GM19043 (cell line): ENCODE measurements around the gene PDGFD.

Source experiments
- ATAC-seq: cut with Tn5 transposase; IDR thresholded peaks from one replicate; pipeline ENCODE4 v1.9.1; 2021; ENCODE audit warnings: low read depth; ENCODE audit not compliant: unreplicated experiment

PDGFD gene

DNA sequence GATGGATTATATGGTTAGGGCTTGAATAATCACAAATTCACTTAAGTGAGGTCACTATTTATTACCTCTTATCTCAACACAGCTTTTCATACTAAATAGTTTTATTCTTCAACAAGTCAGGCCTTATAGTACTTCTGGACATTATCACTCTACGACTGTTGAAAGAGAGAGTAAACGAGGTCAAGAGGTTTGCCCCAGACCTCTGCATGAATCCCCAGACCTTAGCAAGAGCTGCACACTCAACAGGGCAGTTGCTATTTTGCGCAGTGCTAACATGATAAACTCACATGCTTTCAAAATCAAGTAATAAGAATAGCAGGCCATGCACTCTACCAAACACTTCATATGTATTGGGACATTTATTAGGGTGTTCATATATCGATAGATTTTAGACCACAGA is 67.0 kb downstream of the PDGFD start:
- no peak for ATAC-seq

DNA sequence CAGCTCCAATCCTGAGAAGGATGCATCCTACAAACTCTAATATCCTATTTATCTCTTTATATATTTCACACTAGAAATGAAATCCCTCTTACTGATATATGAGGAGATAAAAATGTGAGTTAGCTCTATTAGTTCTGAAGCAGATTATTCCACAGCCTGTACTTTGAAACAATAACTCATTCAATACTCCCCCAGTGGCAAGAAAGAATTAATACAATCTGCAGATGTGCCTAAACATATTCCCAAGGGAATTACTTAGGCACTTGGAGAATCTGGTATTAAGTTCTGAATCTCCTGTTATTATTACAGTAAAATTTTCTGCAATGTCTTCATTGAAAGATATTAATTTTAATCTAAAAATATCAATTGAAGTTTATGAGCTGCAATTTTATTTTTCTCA is 68.2 kb downstream of the PDGFD start:
- ATAC-seq, result no peak

DNA sequence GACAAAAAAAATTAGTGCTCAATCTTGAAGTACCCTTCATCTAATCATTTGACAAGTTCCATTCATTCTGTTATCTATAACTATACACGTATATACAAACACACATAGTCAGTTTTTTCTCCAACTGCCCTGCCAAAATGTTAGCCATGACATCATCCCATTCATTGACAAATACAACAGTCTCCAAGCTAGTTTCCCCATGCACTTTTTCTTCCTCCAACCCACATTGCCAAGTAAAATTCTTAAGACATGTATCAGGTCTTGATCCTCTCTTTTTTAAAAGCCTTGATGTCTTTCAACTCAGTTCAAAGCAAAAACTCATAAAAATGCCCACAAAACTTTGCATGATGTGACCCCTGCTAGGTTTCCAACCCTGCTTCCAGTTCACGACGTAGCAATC is 69.4 kb downstream of the PDGFD start:
- ATAC-seq, result no peak

DNA sequence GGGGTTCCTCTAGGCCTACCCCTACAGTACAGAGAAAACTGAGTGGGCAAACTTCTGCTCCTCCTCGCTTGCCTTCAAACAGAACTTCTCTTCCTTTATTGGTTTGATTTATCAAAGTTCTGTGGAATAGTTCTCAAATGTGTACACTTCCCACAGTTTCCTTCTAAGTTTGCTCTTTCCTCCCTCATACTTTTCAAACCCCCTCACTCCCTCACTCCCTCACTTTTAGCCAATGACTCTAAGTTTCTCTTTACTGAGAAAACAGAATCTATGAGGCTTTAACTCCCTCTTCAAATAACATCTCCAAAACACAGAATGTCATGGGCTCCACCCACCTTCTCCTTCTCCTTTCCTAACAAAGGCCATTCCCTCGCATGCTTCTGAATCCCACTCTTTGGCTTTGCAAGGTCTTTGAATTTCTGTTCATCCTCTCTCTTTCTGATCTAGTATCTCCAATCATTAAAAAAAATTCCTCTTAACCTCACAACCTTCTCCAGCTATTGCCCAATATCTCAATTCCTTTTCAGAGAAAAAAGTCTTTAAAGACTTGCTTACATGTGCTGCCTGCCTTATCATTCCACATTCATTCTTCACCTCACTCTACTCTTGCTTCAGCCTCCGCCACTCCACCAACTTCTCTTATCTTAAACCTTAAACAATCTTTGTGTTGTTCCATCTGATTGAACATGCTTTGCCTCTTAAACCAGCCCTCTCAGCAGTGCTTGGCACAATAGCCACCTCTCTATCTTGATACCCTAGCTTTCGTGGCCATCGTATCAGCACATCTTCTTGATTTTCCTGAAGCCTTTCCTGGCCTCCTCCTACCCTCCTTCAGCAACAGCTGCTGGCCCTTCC is 70.3 kb downstream of the PDGFD start:
- ATAC-seq, result no peak

DNA sequence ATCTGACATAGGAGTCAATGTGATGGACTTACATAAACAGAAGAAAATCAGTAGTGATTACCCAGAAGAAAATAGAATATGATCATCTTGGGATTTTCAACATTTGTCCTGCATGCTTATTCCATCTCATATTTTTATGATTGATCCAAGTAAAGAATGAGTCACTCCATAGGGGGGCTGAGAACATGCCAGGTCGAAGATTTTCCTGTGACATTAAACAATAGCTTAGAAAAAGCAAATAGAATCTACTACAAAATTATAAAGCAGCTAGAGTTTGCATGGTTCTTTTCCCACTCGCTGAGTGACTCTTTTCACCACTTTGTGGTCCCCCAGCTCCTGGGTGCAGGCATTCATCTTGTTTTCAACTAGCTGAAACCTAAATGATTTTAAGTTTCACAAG is 71.2 kb downstream of the PDGFD start:
- no peak for ATAC-seq

DNA sequence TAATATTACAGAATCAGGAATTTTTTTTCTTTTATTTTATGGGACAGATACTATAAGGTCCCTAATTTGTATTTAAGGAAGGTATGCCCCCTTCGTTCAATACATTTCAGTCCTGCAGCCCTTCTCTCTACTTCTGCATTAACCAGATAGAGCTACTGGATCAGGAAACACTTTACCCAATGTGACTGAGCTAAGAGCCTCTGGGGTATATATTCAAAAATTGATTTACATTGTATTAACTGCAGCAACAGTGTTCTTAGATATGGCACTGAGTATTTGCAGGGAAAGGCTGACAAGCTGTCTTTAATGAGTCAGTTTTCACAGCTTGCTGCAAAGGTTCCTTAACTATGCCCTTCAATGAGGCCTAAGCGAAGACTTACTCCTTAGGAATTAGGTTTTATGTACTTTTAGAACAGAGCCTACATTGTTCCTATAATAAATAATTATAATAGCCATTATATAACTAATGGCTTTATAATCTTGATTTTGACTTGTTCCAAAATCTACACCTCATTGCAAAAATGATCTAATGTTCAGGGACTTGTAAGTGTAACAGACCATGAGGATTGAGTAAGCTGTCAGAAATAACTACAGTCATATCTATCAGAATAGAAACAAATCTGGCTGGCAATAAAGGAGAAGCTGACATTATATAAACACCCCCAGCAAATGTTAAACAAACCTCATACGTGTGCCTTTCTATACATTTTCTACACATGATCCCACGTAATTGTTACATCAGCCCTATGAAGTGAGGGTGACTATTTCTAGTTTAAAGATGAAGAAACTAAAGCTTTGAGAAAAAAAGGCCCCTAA is 72.5 kb downstream of the PDGFD start:
- no peak for ATAC-seq

DNA sequence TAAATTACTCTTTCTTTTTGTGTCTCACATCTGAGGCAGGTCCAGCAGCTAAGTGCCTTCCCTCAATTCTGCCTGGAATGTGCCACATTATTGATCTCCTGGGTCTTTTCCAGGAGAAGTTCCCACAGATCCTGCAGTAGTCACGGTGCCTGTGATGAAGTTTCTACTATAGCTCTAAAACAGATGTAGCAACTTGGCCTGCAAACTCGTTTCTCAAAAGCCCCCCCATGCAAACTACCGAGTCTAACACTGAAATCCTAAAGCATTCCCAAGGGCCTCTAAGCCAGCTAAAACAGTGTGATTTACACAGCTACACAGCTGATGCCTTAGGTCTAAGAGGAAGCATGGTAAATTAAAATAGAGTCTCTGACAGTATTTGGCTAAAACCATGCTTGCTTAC is 73.2 kb downstream of the PDGFD start:
- no peak for ATAC-seq

DNA sequence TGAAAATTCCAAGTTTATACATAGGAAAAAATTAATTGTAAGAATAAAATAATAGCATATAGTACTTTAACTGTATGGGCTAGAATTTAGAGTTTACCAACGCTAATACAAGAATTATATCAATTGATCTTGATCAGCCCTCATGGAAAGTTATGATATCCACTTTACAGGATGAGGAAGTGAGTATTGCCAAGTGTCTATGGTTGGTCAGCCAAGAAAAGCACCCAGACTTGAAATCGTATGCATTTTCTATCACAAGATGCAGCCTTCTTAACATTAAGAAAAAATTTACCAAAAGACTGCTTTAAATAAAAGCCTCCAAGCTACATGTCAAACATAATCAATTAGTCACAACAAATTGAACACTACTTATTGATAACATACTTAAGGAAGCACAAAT is 74.5 kb downstream of the PDGFD start:
- ATAC-seq, result no peak

DNA sequence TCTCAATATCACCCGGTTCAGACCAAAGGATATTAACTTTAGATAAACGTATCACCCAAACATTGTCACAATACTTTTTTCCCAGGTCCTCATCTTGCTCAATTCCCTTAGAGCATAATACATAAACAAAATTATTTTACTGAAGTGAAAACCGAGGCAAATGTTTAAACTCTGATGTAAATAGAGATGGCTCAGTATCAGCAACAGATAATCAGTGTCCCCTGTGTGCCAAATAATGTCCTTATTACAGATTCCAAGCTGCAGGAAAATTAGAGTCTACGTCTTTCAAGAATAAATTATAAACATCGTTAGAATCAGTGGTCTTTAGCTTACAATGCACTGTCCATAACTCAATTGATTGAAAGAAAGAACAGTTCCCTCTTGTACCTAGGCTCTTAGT is 77.3 kb downstream of the PDGFD start:
- no peak for ATAC-seq

DNA sequence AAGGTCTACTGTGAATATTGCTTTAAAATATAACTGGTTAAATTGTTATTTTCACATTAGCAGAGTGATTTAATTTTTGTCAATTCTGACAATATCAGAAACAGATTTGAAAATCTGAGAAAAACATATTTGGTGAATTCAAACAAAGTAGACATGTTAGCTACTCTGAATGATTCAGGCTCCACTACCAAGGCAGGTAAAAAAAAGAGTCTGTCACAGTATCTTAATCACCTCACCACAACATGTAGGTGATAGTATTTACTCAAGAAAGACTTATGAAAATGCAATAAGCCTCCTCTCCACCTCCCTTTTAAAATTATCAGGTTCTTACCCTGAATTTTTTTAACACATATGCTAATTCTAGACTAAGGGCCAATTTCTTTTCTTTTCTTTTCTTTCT is 85.0 kb downstream of the PDGFD start:
- ATAC-seq, result no peak

DNA sequence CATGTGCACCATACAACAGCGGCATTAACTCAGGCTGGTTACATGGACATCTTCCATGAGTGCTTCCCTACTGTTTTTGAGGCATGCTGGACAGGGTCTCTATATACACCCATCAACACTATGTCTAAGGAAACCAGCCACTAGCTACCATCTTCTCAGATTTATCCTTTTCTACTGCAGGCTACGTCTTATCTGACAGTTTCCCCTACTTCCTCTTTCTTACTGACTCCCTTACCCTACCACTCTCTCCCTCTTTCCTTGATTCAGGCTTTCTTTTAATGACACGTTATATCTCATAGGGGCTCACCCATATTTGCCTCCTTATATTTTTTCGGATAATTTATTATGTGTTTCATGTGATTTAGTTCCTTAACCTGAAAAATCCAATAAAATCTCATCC is 85.7 kb downstream of the PDGFD start:
- ATAC-seq, result no peak

DNA sequence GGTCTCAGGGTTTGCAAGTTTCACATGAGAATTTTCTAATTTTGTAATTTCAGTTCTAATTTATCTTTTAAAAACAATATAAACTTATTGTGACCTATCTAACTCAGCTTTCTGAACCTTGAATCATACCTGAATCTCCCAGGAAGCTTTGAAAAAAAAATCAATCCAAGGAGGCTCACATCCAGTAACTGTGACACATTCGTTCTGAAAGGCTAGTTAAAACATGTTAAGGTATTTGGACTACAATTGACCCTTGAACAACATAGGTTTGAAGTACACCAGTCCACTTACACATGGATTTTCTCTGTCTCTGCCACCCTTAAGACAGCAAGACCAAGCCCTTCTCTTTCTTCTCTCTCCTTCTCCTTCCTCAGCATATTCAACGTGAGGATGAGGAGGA is 87.5 kb downstream of the PDGFD start:
- ATAC-seq, result no peak

DNA sequence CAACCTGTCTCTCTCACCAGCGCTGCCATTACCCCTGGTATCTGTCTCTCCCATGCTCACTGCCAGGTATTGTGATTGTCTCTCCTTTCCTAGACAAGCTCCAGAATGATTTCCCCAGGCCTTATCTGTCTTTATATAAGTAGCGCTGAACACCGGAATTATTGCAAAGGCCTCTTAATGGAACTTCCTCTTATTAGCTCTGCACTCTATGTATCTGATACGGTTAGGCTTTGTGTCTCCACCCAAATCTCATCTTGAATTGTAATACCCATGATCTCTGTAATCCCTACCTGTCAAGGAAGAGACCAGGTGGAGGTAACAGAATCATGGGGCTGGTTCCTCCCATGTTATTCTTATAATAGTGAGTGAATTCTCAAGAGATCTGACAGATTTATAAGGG is 88.2 kb downstream of the PDGFD start:
- ATAC-seq, result no peak

DNA sequence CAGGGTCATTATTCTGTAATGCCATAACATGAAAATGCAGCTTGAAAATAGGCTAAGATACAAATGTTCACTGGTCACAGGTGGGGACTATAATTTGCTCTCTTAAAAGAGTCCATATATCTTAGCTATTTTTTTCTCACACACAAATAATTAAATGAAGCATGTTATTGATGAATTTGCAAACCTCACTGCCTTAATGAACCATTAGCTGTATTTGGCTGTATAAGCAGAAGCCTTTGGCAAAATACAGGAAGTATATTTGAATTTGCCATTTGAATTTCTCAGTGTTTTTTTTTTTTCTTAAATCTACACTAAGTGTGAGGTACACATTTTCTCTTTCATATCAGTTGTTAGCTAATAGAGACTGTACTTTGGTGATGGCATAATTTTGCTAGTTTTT is 88.9 kb downstream of the PDGFD start:
- ATAC-seq, result no peak

DNA sequence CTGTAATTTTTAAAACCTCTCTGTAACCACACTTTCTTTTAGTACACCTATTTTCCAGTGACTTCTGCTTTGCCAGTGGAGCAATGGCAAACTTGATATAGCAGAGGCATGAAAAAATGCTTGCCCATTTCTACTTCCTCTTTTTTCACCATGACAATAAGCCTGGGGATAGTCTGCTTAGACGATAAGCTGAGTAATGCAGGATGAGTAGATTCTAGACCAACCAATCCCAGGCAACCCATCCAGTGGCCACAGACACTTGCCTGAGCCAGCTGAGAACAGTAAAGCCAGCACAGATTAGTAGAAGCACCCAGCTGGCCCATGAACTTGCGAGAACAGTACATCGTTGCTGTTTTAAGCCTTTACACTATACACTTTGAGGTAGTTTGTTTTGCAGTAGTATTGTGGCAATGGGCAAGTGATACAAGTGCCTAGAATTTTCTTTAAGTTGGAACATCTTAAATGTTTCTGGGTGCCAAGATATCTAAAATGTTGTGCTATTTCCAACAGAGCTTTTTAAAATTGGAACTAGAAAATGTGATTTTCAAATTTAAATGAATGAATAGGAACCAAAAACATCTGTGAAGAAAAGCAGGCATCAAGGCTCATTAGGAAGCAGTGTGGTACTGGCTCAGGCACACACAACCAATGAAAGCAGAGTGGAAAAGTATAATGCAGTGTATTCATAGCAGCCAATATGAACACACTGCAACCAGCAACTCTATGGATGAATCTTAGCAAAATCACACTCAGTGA is 89.8 kb downstream of the PDGFD start:
- peak; percentile 81 for ATAC-seq

DNA sequence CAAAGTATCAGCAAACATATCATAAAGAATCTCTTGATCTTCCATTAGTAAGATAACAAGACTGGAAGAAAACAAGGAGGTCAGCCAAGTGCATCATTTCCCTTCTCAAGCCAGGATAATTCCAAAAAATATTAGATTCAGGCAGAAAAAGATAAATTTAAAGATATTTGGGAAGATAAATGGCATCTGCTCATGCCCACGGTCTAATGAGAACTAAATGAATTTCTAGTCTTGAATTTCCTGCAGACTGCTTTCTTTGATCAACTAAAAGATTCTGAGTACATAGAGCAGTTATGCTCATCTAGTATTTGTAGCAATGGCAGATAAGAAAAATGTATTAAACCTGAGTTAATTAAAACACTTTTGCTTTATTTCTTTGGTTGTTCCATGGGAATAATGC is 96.4 kb downstream of the PDGFD start:
- no peak for ATAC-seq

DNA sequence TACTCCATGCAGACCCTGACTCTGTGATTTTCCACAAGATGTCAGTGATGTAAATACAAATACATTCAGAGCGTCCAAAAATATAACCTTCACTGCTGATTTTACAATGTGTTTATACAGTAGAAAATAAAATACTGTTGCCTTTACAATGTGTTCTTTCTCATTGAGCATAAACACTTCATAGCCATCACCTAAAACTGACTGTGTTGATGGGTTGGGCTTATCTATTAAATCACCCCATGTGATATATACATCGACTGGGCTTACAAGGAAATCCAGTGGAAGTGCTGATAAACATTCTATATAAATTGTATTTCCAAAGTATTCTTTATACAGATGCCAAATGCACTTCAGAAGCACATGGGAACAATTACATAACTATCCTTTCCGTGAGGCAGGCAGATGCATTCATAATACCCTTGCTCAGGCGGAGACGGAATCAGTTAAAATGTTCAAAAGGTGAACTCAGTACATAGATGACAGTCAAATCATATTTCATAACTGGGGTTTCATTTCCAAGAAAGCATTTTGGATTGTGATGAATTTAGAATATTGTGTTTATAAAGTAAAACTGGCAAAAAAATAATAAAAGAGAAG is 99.8 kb downstream of the PDGFD start:
- no peak for ATAC-seq

DNA sequence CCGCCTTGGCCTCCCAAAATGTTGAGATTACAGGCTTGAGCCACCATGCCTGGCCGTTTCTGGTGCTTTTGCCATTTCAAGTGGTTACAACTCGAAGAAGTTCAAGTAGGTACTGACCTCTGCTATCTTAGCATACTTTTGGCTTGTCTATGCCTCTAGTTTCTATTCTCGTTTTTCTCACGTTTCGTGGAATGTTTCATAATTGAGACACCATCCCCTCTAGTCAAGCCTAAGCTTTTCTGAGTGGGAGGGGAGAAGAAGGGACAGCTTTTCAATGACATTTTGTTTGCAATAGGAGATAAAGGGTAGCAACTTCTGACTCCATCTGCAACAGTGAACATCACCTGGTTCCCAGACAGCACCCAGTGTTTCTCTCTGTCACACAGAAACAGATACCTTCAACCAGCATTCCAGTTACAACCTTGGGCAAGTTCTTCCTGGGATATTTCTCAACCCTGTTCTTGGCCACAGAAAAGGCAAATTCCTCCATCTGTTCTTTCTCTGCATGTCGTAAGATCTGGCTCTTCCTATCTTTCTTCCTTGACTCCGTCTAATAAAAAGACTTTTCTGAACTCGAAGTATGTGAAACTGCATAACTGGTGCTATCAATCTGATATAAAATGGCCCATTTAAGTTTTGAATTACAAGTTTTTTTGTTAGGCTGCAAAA is 102.0 kb downstream of the PDGFD start:
- ATAC-seq, result no peak

DNA sequence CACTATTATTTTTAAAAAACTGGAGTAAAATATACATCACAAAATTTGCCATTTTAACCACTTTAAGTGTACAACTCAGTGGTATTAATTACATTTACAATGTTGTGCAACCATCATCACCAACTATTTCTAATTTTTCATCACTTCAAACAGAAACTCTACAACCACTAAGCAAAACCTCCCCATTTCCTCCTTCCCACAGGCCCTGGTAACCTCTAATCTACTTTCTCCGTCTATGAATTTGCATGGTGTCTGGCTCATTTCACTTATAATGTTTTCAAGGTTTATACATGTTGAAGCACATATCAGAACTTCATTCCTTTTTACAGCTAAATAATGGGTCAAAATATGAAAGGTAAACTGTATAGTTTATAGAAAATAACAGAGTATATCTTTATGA is 103.1 kb downstream of the PDGFD start:
- ATAC-seq, result no peak

DNA sequence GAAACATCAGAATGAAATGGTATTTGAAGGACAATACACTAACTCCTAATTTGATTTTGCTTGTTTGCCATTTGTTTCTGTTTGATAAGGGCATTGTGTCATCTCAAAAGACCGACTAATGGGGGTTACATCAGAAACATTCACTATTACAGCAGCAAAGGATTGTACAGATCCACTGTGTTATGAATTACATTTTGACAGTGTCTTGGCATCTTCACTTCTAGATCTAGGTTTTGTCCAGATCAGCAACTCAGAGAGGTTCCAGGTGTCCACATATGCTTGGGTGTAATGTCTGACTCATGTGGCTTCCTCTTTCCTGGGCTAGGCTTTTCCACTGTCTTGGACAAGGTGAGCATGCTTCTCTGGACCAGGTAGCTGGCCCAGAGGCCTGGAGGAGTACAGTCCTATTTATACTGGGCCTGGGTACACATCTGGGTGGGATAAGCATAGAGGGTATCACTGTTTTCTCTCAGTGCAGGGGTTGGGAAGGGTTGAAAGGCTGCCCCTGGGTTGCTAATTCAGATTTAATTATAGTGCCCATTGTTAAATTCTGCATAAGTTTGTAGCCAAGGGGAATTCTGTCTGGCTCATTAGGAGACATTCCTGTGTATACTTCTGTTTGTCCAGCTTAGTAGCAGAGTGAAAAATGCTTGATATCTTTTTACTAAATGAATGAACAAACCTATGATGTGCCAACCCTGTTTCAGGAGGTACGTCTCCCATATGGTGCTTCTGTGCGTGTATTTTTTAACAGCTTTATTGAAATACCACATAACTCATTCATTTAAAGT is 103.7 kb downstream of the PDGFD start:
- no peak for ATAC-seq
